Endothelial cell (in vitro differentiated cells): Measurements from ENCODE around the gene ZNF544. TPM values are rescaled to one million over a fixed set of nuclear protein-coding genes. Genes with fewer than 3 reads are reported as not detected.
"Not testable (repeated sequence)": the region's sequence is repeated elsewhere in the genome, so short reads cannot be mapped to it uniquely, and the experiment has no call there.

Source experiments
- DNase-seq: peaks from one replicate; pipeline ENCODE4 v3.0.0; 2021; ENCODE audit warnings: low spot score
- H3K27ac Mint-ChIP-seq: one replicate; pipeline ENCODE4 v1.8.0; 2021; ENCODE audit warnings: mixed read lengths, inconsistent platforms; ENCODE audit not compliant: unreplicated experiment
- H3K27me3 Mint-ChIP-seq: one replicate; pipeline ENCODE4 v1.8.0; 2021; ENCODE audit warnings: mild to moderate bottlenecking, moderate library complexity, mixed read lengths, inconsistent platforms; ENCODE audit not compliant: unreplicated experiment
- H3K36me3 Mint-ChIP-seq: one replicate; pipeline ENCODE4 v1.8.0; 2021; ENCODE audit warnings: mild to moderate bottlenecking, low read depth, mixed read lengths, inconsistent platforms; ENCODE audit not compliant: unreplicated experiment
- H3K4me1 Mint-ChIP-seq: one replicate; pipeline ENCODE4 v1.8.0; 2021; ENCODE audit warnings: mild to moderate bottlenecking, mixed read lengths, inconsistent platforms; ENCODE audit not compliant: unreplicated experiment
- H3K4me3 Mint-ChIP-seq: one replicate; pipeline ENCODE4 v1.8.0; 2021; ENCODE audit warnings: mild to moderate bottlenecking, mixed read lengths, inconsistent platforms; ENCODE audit not compliant: unreplicated experiment
- H3K9me3 Mint-ChIP-seq: one replicate; pipeline ENCODE4 v1.8.0; 2021; ENCODE audit warnings: mixed read lengths, inconsistent platforms; ENCODE audit not compliant: unreplicated experiment
- total RNA-seq: library from RNA; stranded (reverse); fragmentation: NEBNext Ultra II Directional; extraction: Animal tissue kit (Norgen Biotek cat#: 25700); gene quantifications from one replicate; pipeline ENCODE4 v1.2.1, GENCODE V29; 2021; ENCODE audit not compliant: unreplicated experiment
- TF ChIP-seq, protein P1 (sequence below): fragments of 200-600 bp; sonication (generic); IDR thresholded peaks from one replicate; pipeline ENCODE4 v1.5.0; 2021; ENCODE audit warnings: antibody characterized with exemption; ENCODE audit not compliant: unreplicated experiment

ZNF544 gene
- total RNA-seq, 1 donor from 2014 or later, result 44.3 TPM

DNA sequence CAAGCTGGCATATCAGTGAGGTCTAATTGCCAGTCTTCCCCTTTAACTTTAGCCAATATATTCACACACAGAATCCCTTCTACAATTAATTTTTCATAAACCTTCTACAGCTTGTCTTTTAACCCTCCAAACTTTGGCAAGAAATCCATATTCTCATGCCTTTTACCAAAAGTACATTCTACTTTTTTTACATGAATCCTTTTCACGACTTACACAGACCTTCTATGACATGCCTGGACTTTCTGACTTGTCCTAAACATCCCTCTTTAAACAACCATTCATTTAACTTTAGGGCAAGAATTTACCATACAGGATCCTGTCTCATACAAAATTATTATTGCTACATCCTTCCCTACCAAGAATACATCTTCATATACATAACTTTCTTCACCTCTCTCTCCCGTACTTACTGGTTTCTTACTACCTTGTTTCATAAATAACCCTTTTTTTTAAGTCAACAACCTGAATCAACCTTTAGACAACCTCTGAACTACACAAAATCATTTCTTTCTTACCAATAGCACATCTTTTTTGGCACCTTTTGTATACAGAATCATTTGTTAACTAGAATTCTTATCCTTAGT lies 23.5 kb downstream of the ZNF544 start:
- Mint-ChIP-seq H3K36me3 (peaks cover 97% of the 10 kb centered on the region), H3K9me3 (peaks cover 43% of the 10 kb centered on the region), H3K27me3 (peaks cover 8% of the 10 kb centered on the region), H3K27ac (no peak overlapping the region), H3K4me3 (peak overlapping the region; percentile 78), H3K4me1 (no peaks in the 10 kb centered on the region)
- TF ChIP-seq, protein P1, sequence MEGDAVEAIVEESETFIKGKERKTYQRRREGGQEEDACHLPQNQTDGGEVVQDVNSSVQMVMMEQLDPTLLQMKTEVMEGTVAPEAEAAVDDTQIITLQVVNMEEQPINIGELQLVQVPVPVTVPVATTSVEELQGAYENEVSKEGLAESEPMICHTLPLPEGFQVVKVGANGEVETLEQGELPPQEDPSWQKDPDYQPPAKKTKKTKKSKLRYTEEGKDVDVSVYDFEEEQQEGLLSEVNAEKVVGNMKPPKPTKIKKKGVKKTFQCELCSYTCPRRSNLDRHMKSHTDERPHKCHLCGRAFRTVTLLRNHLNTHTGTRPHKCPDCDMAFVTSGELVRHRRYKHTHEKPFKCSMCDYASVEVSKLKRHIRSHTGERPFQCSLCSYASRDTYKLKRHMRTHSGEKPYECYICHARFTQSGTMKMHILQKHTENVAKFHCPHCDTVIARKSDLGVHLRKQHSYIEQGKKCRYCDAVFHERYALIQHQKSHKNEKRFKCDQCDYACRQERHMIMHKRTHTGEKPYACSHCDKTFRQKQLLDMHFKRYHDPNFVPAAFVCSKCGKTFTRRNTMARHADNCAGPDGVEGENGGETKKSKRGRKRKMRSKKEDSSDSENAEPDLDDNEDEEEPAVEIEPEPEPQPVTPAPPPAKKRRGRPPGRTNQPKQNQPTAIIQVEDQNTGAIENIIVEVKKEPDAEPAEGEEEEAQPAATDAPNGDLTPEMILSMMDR, result no peak
- DNase-seq, result no peak

DNA sequence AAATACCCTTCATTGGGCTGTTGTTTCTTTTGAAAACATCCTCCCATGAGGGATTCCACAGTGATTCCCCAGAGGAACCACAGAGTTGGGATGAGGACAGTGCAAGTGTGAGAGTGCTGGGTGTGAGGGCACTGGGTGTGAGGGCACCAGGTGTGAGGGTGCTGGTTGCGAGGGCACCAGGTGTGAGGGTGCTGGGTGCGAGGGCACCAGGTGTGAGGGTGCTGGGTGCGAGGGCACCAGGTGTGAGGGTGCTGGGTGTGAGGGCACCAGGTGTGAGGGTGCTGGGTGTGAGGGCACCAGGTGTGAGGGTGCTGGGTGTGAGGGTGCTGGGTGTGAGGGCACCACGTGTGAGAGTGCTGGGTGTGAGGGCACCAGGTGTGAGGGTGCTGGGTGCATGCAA lies 29.5 kb downstream of the ZNF544 start:
- DNase-seq, H3K27ac Mint-ChIP-seq: not testable (repeated sequence)
- peak overlapping the region; percentile 84 for H3K4me3 Mint-ChIP-seq

DNA sequence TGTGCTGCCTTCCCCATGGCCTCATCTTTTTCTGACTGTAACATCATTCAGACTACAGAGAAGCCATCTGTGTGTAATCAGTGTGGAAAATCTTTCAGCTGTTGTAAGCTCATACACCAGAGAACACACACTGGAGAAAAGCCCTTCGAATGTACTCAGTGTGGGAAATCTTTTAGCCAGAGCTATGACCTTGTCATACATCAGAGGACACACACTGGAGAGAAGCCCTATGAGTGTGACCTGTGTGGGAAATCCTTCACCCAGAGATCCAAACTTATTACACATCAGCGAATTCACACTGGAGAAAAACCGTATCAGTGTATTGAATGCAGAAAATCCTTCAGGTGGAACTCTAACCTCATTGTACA lies 32.9 kb downstream of the ZNF544 start:
- TF ChIP-seq, protein P1, result no peak
- Mint-ChIP-seq H3K27ac (no peak overlapping the region), H3K9me3 (peaks cover 80% of the 10 kb centered on the region), H3K4me3 (peak overlapping the region; percentile 88), H3K36me3 (peaks cover 91% of the 10 kb centered on the region), H3K4me1 (no peaks in the 10 kb centered on the region), H3K27me3 (peaks cover 46% of the 10 kb centered on the region)
- no peak for DNase-seq

More for the DNA sequence above, 29.5 kb downstream of the ZNF544 start:
- Mint-ChIP-seq H3K27me3 (peaks cover 44% of the 10 kb centered on the region), H3K36me3 (peaks cover 99% of the 10 kb centered on the region), H3K9me3 (peaks cover 85% of the 10 kb centered on the region)
- H3K4me1 Mint-ChIP-seq, result not testable (repeated sequence)

DNA sequence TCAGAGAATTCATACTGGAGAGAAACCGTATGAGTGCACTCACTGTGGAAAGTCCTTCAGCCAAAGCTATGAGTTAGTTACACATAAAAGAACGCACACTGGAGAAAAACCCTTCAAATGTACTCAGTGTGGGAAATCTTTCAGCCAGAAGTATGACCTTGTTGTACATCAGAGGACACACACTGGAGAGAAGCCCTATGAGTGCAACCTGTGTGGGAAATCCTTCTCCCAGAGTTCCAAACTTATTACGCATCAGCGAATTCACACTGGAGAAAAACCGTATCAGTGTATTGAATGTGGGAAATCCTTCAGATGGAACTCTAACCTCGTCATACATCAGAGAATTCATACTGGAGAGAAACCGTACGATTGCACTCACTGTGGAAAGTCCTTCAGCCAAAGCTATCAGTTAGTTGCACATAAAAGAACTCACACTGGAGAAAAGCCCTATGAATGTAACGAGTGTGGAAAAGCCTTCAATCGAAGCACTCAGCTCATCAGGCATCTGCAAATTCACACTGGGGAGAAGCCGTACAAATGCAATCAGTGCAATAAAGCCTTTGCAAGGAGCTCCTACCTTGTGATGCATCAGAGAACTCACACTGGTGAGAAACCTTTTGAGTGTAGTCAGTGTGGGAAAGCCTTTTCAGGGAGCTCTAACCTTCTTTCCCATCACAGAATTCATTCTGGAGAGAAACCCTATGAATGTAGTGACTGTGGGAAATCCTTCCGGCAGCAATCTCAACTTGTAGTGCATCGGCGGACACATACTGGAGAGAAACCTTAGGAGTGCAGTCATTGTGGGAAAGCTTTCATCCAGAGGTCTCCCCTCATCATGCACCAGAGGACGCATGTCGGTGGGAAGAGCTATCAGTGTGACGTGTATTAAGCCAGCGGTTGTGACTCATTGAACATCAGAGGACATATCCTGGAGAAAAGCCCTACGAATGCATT lies 33.5 kb downstream of the ZNF544 start:
- peaks cover 46% of the 10 kb centered on the region for H3K27me3 Mint-ChIP-seq
- DNase-seq, result no peak
- peaks cover 90% of the 10 kb centered on the region for H3K36me3 Mint-ChIP-seq
- peaks cover 79% of the 10 kb centered on the region for H3K9me3 Mint-ChIP-seq
- TF ChIP-seq, protein P1, result no peak
- peak overlapping the region; percentile 88 for H3K4me3 Mint-ChIP-seq
- no peaks in the 10 kb centered on the region for H3K4me1 Mint-ChIP-seq
- no peak overlapping the region for H3K27ac Mint-ChIP-seq

DNA sequence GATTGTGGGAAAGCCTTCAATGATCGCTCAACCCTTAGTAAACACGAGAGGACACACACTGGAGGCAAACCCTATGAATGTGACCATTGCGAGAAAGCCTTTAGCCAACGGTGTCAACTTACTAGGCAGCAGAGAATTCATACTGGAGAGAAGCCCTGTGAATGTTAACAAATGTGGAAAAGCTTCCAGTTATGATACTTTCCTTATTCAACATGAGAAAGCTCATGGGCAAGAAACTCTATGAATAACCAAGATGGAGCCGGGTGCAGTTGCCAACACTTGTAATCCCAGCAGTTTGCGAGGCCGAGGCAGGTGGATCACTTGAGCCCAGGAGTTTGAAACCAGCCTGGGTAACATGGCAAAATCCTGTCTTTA lies 34.2 kb downstream of the ZNF544 start:
- Mint-ChIP-seq H3K9me3 (peaks cover 73% of the 10 kb centered on the region), H3K4me3 (peak overlapping the region; percentile 88), H3K36me3 (peaks cover 84% of the 10 kb centered on the region), H3K4me1 (no peaks in the 10 kb centered on the region), H3K27me3 (peaks cover 42% of the 10 kb centered on the region), H3K27ac (no peak overlapping the region)
- TF ChIP-seq, protein P1, result no peak
- no peak for DNase-seq
